Neural cell (in vitro differentiated cells): ENCODE data around the gene APOD.
"Not testable (repeated sequence)": the region's sequence is repeated elsewhere in the genome, so short reads cannot be mapped to it uniquely, and the experiment has no call there.

Experiments used
- EP300 ChIP-seq: fragments of 450-650 bp; conservative IDR thresholded peaks from 2 replicates; pipeline ENCODE4 v1.6.1; 2014; ENCODE audit warnings: antibody characterized with exemption, mild to moderate bottlenecking, moderate library complexity; ENCODE audit not compliant: poor library complexity, severe bottlenecking
- EZH2 ChIP-seq: fragments of 200-600, 300-800 bp; shearing (Covaris generic), sonication (generic); IDR thresholded peaks from 2 replicates; pipeline ENCODE4 v1.6.1; 2014; ENCODE audit warnings: antibody characterized with exemption, low read length, borderline replicate concordance, mild to moderate bottlenecking; ENCODE audit not compliant: insufficient read depth, poor library complexity, severe bottlenecking
- MXI1 ChIP-seq: fragments of 450-650 bp; conservative IDR thresholded peaks from 2 replicates; pipeline ENCODE4 v1.6.1; 2014; ENCODE audit warnings: antibody characterized with exemption, mild to moderate bottlenecking; ENCODE audit not compliant: poor library complexity, severe bottlenecking
- TF ChIP-seq, protein P1 (sequence below): fragments of 450-650 bp; IDR thresholded peaks from 2 replicates; pipeline ENCODE4 v1.5.1; 2014; ENCODE audit warnings: antibody characterized with exemption, mild to moderate bottlenecking, moderate library complexity; ENCODE audit not compliant: poor library complexity, severe bottlenecking
- TF ChIP-seq, protein P2 (sequence below): IDR thresholded peaks from 2 replicates; pipeline ENCODE4 v1.6.1; 2012; ENCODE audit warnings: borderline replicate concordance

DNA sequence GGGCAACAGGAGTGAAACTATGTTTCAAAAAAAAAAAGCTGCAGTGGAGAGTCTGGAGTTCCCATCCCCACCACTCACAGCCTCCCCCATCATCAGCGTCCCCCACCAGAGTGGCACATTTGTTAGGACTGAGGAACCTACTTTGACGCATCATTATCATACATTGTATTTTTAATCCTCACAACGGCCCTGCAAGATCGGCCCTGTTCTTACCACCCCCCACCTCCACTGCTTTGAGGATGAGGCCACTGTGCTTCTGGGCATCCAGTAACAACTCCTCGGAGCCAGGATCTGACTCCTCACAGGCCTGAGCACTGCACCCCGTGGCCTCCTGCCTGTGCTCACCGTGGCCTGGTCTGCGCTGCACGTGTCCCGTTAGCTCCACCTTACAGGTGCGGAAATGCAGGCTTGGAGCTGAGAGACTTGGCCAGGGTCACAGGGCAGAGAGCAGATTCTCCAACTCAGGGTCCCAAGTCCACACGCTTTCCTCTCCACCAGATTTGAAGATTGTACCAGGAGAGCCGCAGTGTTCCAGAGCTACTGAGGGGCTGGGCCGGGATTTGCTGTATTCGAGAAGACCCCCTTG lies 32.3 kb upstream of the APOD start:
- TF ChIP-seq, protein P1, sequence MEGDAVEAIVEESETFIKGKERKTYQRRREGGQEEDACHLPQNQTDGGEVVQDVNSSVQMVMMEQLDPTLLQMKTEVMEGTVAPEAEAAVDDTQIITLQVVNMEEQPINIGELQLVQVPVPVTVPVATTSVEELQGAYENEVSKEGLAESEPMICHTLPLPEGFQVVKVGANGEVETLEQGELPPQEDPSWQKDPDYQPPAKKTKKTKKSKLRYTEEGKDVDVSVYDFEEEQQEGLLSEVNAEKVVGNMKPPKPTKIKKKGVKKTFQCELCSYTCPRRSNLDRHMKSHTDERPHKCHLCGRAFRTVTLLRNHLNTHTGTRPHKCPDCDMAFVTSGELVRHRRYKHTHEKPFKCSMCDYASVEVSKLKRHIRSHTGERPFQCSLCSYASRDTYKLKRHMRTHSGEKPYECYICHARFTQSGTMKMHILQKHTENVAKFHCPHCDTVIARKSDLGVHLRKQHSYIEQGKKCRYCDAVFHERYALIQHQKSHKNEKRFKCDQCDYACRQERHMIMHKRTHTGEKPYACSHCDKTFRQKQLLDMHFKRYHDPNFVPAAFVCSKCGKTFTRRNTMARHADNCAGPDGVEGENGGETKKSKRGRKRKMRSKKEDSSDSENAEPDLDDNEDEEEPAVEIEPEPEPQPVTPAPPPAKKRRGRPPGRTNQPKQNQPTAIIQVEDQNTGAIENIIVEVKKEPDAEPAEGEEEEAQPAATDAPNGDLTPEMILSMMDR = not testable (repeated sequence)
- not testable (repeated sequence) for TF ChIP-seq EP300, MXI1, EZH2
- TF ChIP-seq, protein P2, sequence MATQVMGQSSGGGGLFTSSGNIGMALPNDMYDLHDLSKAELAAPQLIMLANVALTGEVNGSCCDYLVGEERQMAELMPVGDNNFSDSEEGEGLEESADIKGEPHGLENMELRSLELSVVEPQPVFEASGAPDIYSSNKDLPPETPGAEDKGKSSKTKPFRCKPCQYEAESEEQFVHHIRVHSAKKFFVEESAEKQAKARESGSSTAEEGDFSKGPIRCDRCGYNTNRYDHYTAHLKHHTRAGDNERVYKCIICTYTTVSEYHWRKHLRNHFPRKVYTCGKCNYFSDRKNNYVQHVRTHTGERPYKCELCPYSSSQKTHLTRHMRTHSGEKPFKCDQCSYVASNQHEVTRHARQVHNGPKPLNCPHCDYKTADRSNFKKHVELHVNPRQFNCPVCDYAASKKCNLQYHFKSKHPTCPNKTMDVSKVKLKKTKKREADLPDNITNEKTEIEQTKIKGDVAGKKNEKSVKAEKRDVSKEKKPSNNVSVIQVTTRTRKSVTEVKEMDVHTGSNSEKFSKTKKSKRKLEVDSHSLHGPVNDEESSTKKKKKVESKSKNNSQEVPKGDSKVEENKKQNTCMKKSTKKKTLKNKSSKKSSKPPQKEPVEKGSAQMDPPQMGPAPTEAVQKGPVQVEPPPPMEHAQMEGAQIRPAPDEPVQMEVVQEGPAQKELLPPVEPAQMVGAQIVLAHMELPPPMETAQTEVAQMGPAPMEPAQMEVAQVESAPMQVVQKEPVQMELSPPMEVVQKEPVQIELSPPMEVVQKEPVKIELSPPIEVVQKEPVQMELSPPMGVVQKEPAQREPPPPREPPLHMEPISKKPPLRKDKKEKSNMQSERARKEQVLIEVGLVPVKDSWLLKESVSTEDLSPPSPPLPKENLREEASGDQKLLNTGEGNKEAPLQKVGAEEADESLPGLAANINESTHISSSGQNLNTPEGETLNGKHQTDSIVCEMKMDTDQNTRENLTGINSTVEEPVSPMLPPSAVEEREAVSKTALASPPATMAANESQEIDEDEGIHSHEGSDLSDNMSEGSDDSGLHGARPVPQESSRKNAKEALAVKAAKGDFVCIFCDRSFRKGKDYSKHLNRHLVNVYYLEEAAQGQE = not testable (repeated sequence)
